Regular cardiac myocyte (primary cell): ENCODE results near the gene CDH22. TPM values are rescaled to one million over a fixed set of nuclear protein-coding genes. Genes with fewer than 3 reads are reported as not detected.

Experiments used
- total RNA-seq: library from RNA; depleted of rRNA; stranded (reverse); fragments of >200 nt; gene quantifications from 2 replicates; pipeline ENCODE4 v1.2.3, GENCODE V29; 2014

The CDH22 gene
- total RNA-seq: not detected in 2 replicates

DNA sequence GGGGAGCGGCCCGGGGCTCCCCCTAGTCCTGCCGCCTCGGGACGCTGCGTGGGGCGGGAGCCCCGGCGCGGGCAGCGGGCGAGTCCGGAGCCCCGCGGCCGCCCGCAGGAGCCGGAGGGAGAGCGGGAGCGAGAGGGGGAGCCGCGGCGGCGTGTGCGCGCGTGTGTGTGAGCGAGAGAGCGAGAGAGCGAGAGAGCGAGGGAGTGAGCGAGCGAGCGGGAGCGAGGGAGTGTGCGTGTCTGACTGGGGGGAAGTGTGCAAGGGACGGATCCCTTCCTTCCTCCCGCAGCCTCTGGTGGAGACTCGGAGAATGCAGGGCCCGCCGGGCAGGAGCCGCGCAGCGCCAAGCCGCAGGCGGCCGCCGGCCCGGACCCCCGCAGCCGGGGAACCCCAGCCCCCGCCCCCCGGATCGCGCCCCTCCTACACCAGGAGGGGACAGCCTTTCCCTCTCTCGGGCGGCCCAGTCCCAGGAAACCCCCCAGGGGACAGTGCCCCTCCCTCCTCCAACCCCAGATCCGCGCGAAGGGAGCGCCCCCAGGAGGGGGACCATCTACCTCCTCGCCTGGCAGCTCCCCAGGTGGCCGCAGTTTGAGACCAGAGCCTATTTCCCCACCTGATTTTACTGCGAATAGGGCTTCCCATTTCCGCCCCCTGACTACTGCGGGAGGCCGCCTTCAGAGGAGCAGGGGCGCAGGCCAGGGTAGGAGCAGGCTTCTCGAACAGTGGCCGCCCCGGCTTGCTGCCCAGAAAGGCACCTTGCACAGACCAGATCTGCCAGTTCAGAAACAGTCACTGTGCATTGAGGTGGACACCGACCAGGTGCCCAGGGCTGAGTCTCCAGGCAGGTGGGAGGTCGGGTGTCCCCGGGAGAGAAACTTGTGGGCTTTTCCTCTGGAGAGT lies at the start of gene CDH22:
Gene CDH22, minus strand, starts transcription at position 241 of the 900 bp plus-strand sequence. CDS start 57,204 bp downstream, outside the sequence.

Other genes starting within 250 kb of the CDH22 start
- 4.5 and 15.7 TPM in 2 replicates for gene NCOA5, start 218.5 kb downstream of the CDH22 start, total RNA-seq
- 5.8 and 14.9 TPM in 2 replicates for gene CD40, start 190.2 kb downstream of the CDH22 start, total RNA-seq
- gene ELMO2, start 98.1 kb upstream of the CDH22 start, total RNA-seq: 32.1 and 38.3 TPM in 2 replicates
- gene ZNF334, start 205.1 kb upstream of the CDH22 start, total RNA-seq: 2.5 and 3.1 TPM in 2 replicates
- gene OCSTAMP, start 242.2 kb upstream of the CDH22 start, total RNA-seq: not detected in 2 replicates